GM19328 (cell line): ENCODE results near the gene EIF2S3.
"Not testable (repeated sequence)": the region's sequence is repeated elsewhere in the genome, so short reads cannot be mapped to it uniquely, and the experiment has no call there.

Source experiments
- ATAC-seq: cut with Tn5 transposase; IDR thresholded peaks from one replicate; pipeline ENCODE4 v1.9.1; 2021; ENCODE audit warnings: mild to moderate bottlenecking, moderate library complexity; ENCODE audit not compliant: unreplicated experiment

Gene EIF2S3

GRCh38 chrX:24049643-24050042 lies 5.1 kb upstream of the EIF2S3 start:
- ATAC-seq: not testable (repeated sequence)

- ATAC-seq: not testable (repeated sequence)
Measured at GRCh38 chrX:24050522-24051318, 4.0 kb upstream of the EIF2S3 start.

- ATAC-seq: peak; percentile 3
Measured at GRCh38 chrX:24055043-24055356, 244 bp downstream of the EIF2S3 start.

GRCh38 chrX:24063488-24063887 lies 8.7 kb downstream of the EIF2S3 start:
- ATAC-seq: no peak

- ATAC-seq: no peak
Measured at GRCh38 chrX:24069877-24070276, 15.1 kb downstream of the EIF2S3 start.

- ATAC-seq: no peak
Measured at GRCh38 chrX:24079411-24079810, 24.7 kb downstream of the EIF2S3 start.

GRCh38 chrX:24080245-24080644 lies 25.5 kb downstream of the EIF2S3 start:
- not testable (repeated sequence) for ATAC-seq

GRCh38 chrX:24080704-24081103 lies 25.9 kb downstream of the EIF2S3 start:
- ATAC-seq: no peak

- ATAC-seq: no peak
Measured at GRCh38 chrX:24081661-24082154, 27.0 kb downstream of the EIF2S3 start.

- no peak for ATAC-seq
Measured at GRCh38 chrX:24082447-24082846, 27.7 kb downstream of the EIF2S3 start.

GRCh38 chrX:24085101-24085500 lies 30.3 kb downstream of the EIF2S3 start:
- no peak for ATAC-seq

- ATAC-seq: no peak
Measured at GRCh38 chrX:24090300-24091200, 35.8 kb downstream of the EIF2S3 start.

- no peak for ATAC-seq
Measured at GRCh38 chrX:24093746-24094145, 39.0 kb downstream of the EIF2S3 start.

- ATAC-seq: no peak
Measured at GRCh38 chrX:24097741-24098260, 43.0 kb downstream of the EIF2S3 start.

GRCh38 chrX:24098932-24099331 lies 44.2 kb downstream of the EIF2S3 start:
- ATAC-seq: no peak

GRCh38 chrX:24099394-24099793 lies 44.6 kb downstream of the EIF2S3 start:
- no peak for ATAC-seq

GRCh38 chrX:24100713-24101112 lies 46.0 kb downstream of the EIF2S3 start:
- ATAC-seq: no peak

- ATAC-seq: no peak
Measured at GRCh38 chrX:24110069-24110468, 55.3 kb downstream of the EIF2S3 start.

GRCh38 chrX:24113181-24113580 lies 58.4 kb downstream of the EIF2S3 start:
- ATAC-seq: no peak

- ATAC-seq: no peak
Measured at GRCh38 chrX:24117258-24117657, 62.5 kb downstream of the EIF2S3 start.

GRCh38 chrX:24124244-24124799 lies 69.6 kb downstream of the EIF2S3 start:
- ATAC-seq: no peak
